GM19025 (cell line): ENCODE results near the gene CFAP90.

Source experiments
- ATAC-seq: cut with Tn5 transposase; IDR thresholded peaks from one replicate; pipeline ENCODE4 v1.9.1; 2021; ENCODE audit warnings: mild to moderate bottlenecking, low read depth, moderate library complexity; ENCODE audit not compliant: unreplicated experiment

CFAP90 gene

DNA sequence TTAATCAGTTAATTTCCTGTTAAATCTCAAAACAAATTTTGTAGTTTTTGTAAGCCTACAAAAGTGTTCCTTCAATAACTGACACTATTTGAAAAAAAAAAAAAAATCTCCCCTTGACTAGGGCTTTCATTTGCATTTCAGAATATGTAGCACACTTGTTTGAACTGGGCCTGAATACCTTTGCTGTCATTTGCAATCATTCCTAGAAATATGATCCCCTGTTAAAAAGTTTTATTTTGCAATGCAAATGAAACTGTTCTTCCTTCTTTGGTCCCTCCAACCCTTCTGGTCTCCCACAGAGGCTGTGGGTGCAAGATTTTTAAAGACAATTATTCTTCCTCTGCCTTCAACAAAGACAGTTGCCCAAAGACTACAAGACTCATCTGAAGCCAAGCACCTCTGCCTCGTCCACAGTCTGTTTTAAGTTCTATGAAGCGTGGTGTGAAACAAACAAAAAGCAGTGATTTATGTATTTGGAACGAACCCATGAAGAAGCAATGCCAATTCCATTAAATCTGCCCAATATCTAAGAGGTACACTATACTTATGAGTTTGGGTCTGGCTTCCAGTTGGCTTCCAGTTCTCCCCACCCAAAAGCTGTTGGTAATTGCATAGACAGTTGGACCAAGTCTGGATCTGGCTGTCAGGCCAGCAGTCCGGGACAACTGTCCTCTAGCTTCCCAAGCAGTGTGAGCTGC lies 66.1 kb downstream of the CFAP90 start:
- ATAC-seq, result no peak

GRCh38 chr5:7781899-7782298 lies 69.0 kb downstream of the CFAP90 start:
- ATAC-seq, result no peak
